MG63 (cell line): Measurements from ENCODE around the gene IGSF21. TPM values are rescaled to one million over a fixed set of nuclear protein-coding genes. Genes with fewer than 3 reads are reported as not detected.

Source experiments
- DNase-seq: peaks from one replicate; pipeline ENCODE4 v3.0.0-alpha.2; 2020
- H3K27me3 ChIP-seq: fragments of 250-450 bp; sonication (Bioruptor Pico); 2 replicates; pipeline ENCODE4 v1.5.1; 2020; ENCODE audit warnings: mild to moderate bottlenecking, moderate library complexity
- H3K36me3 ChIP-seq: fragments of 250-450 bp; sonication (Bioruptor Pico); 2 replicates; pipeline ENCODE4 v1.5.1; 2020; ENCODE audit warnings: mild to moderate bottlenecking, moderate library complexity
- H3K4me3 ChIP-seq: fragments of 250-450 bp; sonication (Bioruptor Pico); 2 replicates; pipeline ENCODE4 v1.5.1; 2020; ENCODE audit warnings: mild to moderate bottlenecking, moderate library complexity
- H3K9me3 ChIP-seq: fragments of 250-450 bp; sonication (Bioruptor Pico); 2 replicates; pipeline ENCODE4 v1.5.1; 2020; ENCODE audit warnings: mild to moderate bottlenecking, moderate library complexity
- total RNA-seq: library from RNA; depleted of rRNA; stranded (reverse); fragments of >200 nt; shearing (Covaris generic); gene quantifications from 2 replicates; pipeline ENCODE4 v1.2.3, GENCODE V29; 2014; ENCODE audit warnings: low replicate concordance

The IGSF21 gene
- total RNA-seq, 1 experiment from 2014 or later = not detected

DNA sequence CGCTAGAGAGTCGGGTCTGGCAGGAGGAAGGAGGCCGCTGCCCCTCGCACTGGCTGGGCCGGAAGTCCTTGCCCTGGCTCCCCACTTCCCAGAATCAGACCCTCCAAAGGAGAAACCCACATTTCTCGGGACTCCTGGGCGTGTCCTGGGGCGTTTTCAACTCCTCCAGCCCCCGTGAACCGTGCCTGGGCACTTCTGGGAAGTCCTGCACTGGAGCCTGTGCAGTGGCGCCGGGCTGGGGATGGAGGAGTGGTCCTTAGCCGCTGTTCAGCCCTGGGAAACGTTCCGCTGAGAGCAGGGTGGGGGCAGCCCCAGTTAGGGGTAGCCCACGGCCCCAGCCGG, 3.0 kb downstream of the IGSF21 start:
- Histone ChIP-seq H3K36me3 (no peaks in the 10 kb centered on the region), H3K4me3 (no peak overlapping the region), H3K27me3 (peaks cover 48% of the 10 kb centered on the region), H3K9me3 (no peaks in the 10 kb centered on the region)
- DNase-seq = no peak

GRCh38 chr1:18110968-18111367, 3.4 kb downstream of the IGSF21 start:
- Histone ChIP-seq H3K9me3 (no peaks in the 10 kb centered on the region), H3K36me3 (no peaks in the 10 kb centered on the region), H3K4me3 (no peak overlapping the region), H3K27me3 (peaks cover 48% of the 10 kb centered on the region)
- DNase-seq = no peak

GRCh38 chr1:18111605-18112297, 4.2 kb downstream of the IGSF21 start:
- H3K4me3 ChIP-seq = no peak overlapping the region
- DNase-seq = no peak
- H3K9me3 ChIP-seq = no peaks in the 10 kb centered on the region
- H3K36me3 ChIP-seq = no peaks in the 10 kb centered on the region
- H3K27me3 ChIP-seq = peaks cover 44% of the 10 kb centered on the region

GRCh38 chr1:18112611-18113010, 5.0 kb downstream of the IGSF21 start:
- Histone ChIP-seq H3K4me3 (no peak overlapping the region), H3K36me3 (no peaks in the 10 kb centered on the region), H3K27me3 (peaks cover 37% of the 10 kb centered on the region), H3K9me3 (no peaks in the 10 kb centered on the region)
- no peak for DNase-seq

DNA sequence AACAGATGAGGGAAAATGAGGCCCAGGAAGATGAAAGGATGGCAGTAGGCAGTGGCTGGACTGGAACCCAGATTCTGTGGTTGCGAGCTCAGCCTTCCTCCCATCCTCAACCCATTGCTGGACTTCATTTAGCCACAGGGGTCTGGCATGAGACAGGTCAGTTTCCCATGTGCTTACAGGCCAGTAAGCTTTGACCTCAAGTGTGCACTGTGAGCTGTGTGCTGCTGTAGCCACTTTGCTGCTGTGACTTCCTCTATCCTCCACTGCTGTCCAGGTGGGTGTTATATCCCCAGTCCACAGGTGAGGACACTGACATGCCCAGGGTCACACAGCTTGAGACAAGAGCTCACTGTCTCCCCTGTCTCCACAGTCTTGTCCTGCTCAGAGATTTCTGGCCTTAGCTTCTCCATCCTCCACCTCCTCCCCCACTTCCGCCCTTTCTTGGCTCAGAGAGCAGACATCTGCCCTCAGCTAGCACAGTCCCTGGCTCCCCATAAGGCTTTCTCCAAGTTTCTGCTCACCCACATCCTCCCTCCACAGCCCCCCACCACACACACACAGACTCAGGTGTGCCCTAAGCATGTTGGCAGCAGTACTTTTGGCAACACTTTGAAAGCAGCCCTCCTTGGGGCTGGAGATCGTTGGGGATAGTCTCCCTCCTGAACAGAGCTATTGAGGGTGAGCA, 7.3 kb downstream of the IGSF21 start:
- no peak for DNase-seq
- Histone ChIP-seq H3K4me3 (no peak overlapping the region), H3K36me3 (no peaks in the 10 kb centered on the region), H3K9me3 (no peaks in the 10 kb centered on the region), H3K27me3 (peaks cover 18% of the 10 kb centered on the region)

DNA sequence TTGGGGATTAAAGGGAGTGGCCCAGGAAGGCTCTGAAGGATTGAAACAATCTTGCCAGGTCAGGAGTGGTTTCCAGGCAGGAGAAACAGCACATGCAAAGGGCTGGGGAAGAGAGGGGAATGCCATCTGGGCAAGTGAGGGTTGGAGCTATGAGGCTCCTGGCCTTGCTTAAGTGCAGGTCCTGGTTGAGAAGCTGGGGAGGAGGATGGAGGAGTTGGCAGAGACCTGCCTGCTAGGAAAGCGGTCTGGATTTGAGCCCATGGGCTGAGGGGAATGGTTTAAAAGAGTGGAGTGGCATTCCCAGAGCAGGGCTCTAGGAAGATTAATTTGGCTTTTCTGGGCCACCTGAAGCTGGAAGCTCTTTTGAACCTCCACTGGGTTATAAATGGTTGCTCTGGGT, 9.2 kb downstream of the IGSF21 start:
- Histone ChIP-seq H3K27me3 (peaks cover under 1% of the 10 kb centered on the region; the same call in 1 of the 2 replicates), H3K9me3 (no peaks in the 10 kb centered on the region), H3K36me3 (no peaks in the 10 kb centered on the region), H3K4me3 (no peak overlapping the region)
- no peak for DNase-seq

DNA sequence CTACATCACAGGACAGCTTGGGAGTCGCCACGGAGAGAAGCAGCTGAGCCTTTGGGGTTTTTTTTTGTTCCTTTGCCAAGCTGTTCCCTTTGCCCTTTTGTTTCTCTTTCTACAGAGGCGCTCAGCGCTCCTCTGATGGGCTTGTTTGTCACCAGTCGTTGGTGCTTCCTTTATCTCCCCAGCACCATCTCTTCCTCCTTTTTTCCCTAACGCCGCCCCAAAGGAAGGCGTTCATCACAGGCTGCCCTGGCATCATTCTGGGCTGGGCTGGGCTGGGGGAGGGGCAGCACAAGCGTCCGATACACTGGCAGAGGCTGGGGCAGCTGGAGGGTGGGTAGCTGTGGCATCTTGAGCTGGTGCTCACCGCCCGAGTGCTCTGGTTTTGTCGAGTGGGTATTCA, 10.5 kb downstream of the IGSF21 start:
- Histone ChIP-seq H3K4me3 (no peak overlapping the region), H3K36me3 (no peaks in the 10 kb centered on the region), H3K9me3 (no peaks in the 10 kb centered on the region), H3K27me3 (no peaks in the 10 kb centered on the region; the same call in 1 of the 2 replicates)
- no peak for DNase-seq

DNA sequence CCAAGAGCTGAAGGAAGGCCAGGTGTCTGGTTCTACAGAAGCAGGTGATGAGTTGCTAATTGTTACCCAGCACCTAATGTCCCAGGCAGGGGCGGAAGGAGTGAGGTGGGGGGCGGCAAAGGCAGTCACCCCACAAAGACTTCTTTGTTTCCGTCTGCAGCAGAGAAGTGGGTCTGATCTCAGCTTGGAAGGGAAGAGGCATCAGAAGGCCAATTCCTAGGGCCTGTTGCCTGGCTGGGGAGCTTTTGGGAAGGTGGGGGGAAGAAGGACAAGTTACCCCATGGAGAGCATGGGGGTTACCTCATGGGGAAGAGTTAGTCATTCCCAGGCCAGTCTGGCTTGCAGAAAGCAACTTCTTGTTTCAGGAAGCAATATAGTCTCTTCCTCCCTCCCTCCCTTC, 10.9 kb downstream of the IGSF21 start:
- no peaks in the 10 kb centered on the region for H3K36me3 ChIP-seq
- no peaks in the 10 kb centered on the region; the same call in 1 of the 2 replicates for H3K27me3 ChIP-seq
- no peak overlapping the region for H3K4me3 ChIP-seq
- no peak for DNase-seq
- H3K9me3 ChIP-seq = no peaks in the 10 kb centered on the region

DNA sequence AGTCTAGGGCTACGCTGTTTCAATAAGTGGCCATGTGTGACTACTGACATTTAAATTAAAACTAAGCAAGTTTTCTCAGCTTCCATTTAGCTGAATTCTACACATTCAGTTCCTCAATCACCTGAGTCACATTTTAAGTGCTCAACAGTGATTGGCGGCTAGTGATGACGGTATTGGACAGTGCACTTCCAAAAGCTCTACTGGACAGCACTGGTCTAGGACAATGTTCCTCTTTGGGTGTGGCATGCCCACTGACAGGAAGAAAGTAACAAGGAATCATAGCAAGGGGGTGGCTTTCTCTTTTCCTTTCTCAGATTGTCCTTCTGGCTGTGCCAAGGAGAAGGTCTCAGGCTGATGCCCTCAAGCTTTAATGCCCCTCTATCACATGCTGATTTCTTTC, 11.7 kb downstream of the IGSF21 start:
- H3K9me3 ChIP-seq = no peaks in the 10 kb centered on the region
- H3K4me3 ChIP-seq = no peak overlapping the region
- H3K27me3 ChIP-seq = no peaks in the 10 kb centered on the region; the same call in 1 of the 2 replicates
- H3K36me3 ChIP-seq = no peaks in the 10 kb centered on the region
- no peak for DNase-seq

GRCh38 chr1:18119771-18120377, 12.3 kb downstream of the IGSF21 start:
- Histone ChIP-seq H3K36me3 (no peaks in the 10 kb centered on the region), H3K4me3 (no peak overlapping the region), H3K27me3 (no peaks in the 10 kb centered on the region; the same call in 1 of the 2 replicates), H3K9me3 (no peaks in the 10 kb centered on the region)
- no peak for DNase-seq

GRCh38 chr1:18120638-18121037, 13.0 kb downstream of the IGSF21 start:
- Histone ChIP-seq H3K36me3 (no peaks in the 10 kb centered on the region), H3K27me3 (no peaks in the 10 kb centered on the region; the same call in 1 of the 2 replicates), H3K9me3 (no peaks in the 10 kb centered on the region), H3K4me3 (no peak overlapping the region)
- DNase-seq = no peak

GRCh38 chr1:18121072-18121820, 13.6 kb downstream of the IGSF21 start:
- Histone ChIP-seq H3K36me3 (no peaks in the 10 kb centered on the region), H3K4me3 (no peak overlapping the region), H3K27me3 (no peaks in the 10 kb centered on the region; the same call in 1 of the 2 replicates), H3K9me3 (no peaks in the 10 kb centered on the region)
- DNase-seq = no peak

DNA sequence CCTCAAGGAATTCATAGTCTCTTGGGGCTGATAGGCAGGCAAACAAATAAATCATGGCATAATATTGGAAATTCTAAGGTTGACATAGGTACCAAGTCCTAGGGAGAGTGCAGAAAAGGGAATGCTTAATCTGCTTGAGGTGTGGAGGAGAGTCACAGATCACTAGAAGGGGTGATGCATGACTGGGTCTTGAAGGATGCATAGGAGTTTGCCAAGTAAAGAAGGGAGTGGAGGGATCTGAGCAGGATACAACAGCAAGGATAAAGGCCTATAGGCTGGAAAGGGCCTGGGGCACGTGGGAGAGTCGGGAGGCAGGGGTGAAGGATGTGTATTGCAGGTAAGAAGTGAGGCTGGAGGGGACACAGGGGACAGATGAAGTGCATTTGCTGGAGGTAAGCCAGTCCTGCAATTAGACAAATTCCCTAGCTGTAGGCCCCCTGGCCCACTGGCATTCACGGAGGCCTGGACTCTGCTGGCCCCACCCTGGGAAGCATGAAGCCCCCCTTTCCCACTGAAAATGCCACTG, 15.9 kb downstream of the IGSF21 start:
- no peaks in the 10 kb centered on the region for H3K36me3 ChIP-seq
- no peaks in the 10 kb centered on the region for H3K9me3 ChIP-seq
- no peak overlapping the region for H3K4me3 ChIP-seq
- H3K27me3 ChIP-seq = no peaks in the 10 kb centered on the region; the same call in 1 of the 2 replicates
- DNase-seq = no peak

DNA sequence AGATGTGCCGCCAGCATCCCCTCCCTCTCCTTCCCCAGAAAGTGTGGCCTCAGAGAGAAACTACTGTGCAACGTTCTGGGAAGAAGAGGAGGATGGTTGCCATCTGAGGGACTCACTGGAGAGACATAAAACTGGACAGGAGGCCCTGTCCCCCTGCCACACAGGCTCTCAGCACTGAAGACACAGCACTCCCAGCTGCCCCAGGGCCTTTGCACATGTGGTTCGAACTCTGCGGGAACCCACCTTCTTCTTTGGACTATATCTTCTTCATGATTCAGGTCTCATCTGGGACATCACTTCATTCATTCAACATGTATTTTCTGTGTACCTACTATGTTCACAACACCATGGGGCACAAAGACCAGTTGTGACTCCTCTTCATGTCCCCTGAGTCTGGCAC, 17.4 kb downstream of the IGSF21 start:
- no peaks in the 10 kb centered on the region for H3K9me3 ChIP-seq
- no peaks in the 10 kb centered on the region; the same call in 1 of the 2 replicates for H3K27me3 ChIP-seq
- DNase-seq = no peak
- no peaks in the 10 kb centered on the region for H3K36me3 ChIP-seq
- no peak overlapping the region for H3K4me3 ChIP-seq

GRCh38 chr1:18126616-18127015, 19.0 kb downstream of the IGSF21 start:
- H3K4me3 ChIP-seq = no peak overlapping the region
- H3K27me3 ChIP-seq = no peaks in the 10 kb centered on the region; the same call in 1 of the 2 replicates
- no peaks in the 10 kb centered on the region for H3K9me3 ChIP-seq
- H3K36me3 ChIP-seq = no peaks in the 10 kb centered on the region
- DNase-seq = no peak

GRCh38 chr1:18128298-18128697, 20.7 kb downstream of the IGSF21 start:
- Histone ChIP-seq H3K9me3 (no peaks in the 10 kb centered on the region), H3K36me3 (no peaks in the 10 kb centered on the region), H3K27me3 (no peaks in the 10 kb centered on the region), H3K4me3 (no peak overlapping the region)
- no peak for DNase-seq

DNA sequence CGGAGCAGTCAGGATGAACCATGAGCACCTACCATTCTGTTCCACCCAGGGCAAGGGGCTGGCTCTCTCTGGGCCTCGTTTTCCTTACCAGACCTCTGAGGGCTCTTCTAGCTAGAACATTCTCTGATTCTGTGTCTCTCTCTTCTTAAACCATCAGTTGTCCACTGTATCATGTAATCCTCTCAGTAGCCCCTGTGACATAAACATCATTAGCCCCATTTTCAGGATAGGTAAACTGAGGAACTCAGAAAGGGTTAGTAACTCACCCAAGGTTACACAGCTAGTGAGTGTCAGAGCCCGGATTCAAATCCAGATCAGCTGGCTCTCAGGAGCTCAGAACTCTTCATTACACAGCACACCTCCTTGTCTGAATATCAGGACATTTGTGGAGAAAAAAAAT, 22.8 kb downstream of the IGSF21 start:
- H3K36me3 ChIP-seq = no peaks in the 10 kb centered on the region
- DNase-seq = no peak
- H3K4me3 ChIP-seq = no peak overlapping the region

More for the DNA sequence above, 22.8 kb downstream of the IGSF21 start:
- Histone ChIP-seq H3K27me3 (no peaks in the 10 kb centered on the region), H3K9me3 (no peaks in the 10 kb centered on the region)
